PFSK-1 (cell line): ENCODE data around the gene CCDC51.

Experiments
- FOXP2 ChIP-seq: optimal IDR thresholded peaks from 2 replicates; pipeline ENCODE3; 2011; ENCODE audit warnings: borderline replicate concordance, control low read depth, inconsistent platforms; ENCODE audit not compliant: insufficient read depth; ENCODE audit errors: extremely low read length, extremely low read depth
- POLR2AphosphoS5 ChIP-seq: IDR thresholded peaks from 2 replicates; pipeline ENCODE4 v1.6.1; 2012; ENCODE audit warnings: low read depth, mild to moderate bottlenecking, control low read depth, low read length, moderate library complexity
- REST ChIP-seq, 2 experiments: IDR thresholded peaks; 2 replicates each; pipeline versions ENCODE4 v1.6.1 to v1.8.0; 2011 to 2012; ENCODE audit warnings: low read depth in 2 of 2, low read length in 2 of 2, control low read depth in 1 of 2, inconsistent platforms in 1 of 2, mild to moderate bottlenecking in 1 of 2, moderate library complexity in 1 of 2; ENCODE audit not compliant: insufficient read depth in 1 of 2
- SIN3A ChIP-seq: IDR thresholded peaks from 2 replicates; pipeline ENCODE4 v1.6.1; 2012; ENCODE audit warnings: mild to moderate bottlenecking, low read length, moderate library complexity, borderline replicate concordance; ENCODE audit not compliant: insufficient read depth
- TAF1 ChIP-seq: IDR thresholded peaks from 2 replicates; pipeline ENCODE4 v1.6.1; 2012; ENCODE audit warnings: low read length, control low read depth, borderline replicate concordance; ENCODE audit not compliant: insufficient read depth

Gene CCDC51

GRCh38 chr3:48440590-48440958, 655 bp upstream of the CCDC51 start:
- TF ChIP-seq SIN3A (no peak), TAF1 (no peak), FOXP2 (no peak), REST (IDR thresholded peaks at IDR 0.05; ENCODE audit: insufficient read depth in 1 of 2, low read depth in 2 of 2, low read length in 2 of 2) (no peak), POLR2AphosphoS5 (no peak)

- TF ChIP-seq TAF1, result no peak
- no peak for TF ChIP-seq FOXP2
- no peak for TF ChIP-seq POLR2AphosphoS5
- no peak for TF ChIP-seq REST (IDR thresholded peaks at IDR 0.05; ENCODE audit: insufficient read depth in 1 of 2, low read depth in 2 of 2, low read length in 2 of 2)
- TF ChIP-seq SIN3A, result no peak
Measured at GRCh38 chr3:48437812-48438211, 2.1 kb downstream of the CCDC51 start.

GRCh38 chr3:48436855-48437254, 3.1 kb downstream of the CCDC51 start:
- TF ChIP-seq POLR2AphosphoS5, result no peak
- no peak for TF ChIP-seq REST (IDR thresholded peaks at IDR 0.05; ENCODE audit: insufficient read depth in 1 of 2, low read depth in 2 of 2, low read length in 2 of 2)
- TF ChIP-seq SIN3A, result no peak
- no peak for TF ChIP-seq TAF1
- no peak for TF ChIP-seq FOXP2

GRCh38 chr3:48436477-48436787, 3.5 kb downstream of the CCDC51 start:
- TF ChIP-seq POLR2AphosphoS5, result no peak
- no peak for TF ChIP-seq REST (IDR thresholded peaks at IDR 0.05; ENCODE audit: insufficient read depth in 1 of 2, low read depth in 2 of 2, low read length in 2 of 2)
- no peak for TF ChIP-seq TAF1
- TF ChIP-seq FOXP2, result no peak
- no peak for TF ChIP-seq SIN3A

- TF ChIP-seq FOXP2, result peak; percentile 24
- no peak for TF ChIP-seq TAF1
Measured at GRCh38 chr3:48435774-48436476, 4.0 kb downstream of the CCDC51 start.

- no peak for TF ChIP-seq FOXP2
- no peak for TF ChIP-seq POLR2AphosphoS5
- no peak for TF ChIP-seq REST (IDR thresholded peaks at IDR 0.05; ENCODE audit: insufficient read depth in 1 of 2, low read depth in 2 of 2, low read length in 2 of 2)
- no peak for TF ChIP-seq SIN3A
- TF ChIP-seq TAF1, result no peak
Measured at GRCh38 chr3:48435223-48435595, 4.7 kb downstream of the CCDC51 start.
